CD4-positive, alpha-beta T cell treated with Interleukin-4 for 1 hour (primary cell): ENCODE results near the gene UFC1.
A peak's percentile ranks its signal among the peaks of the same experiment; 100 is the strongest.
"Not testable (repeated sequence)": the region's sequence is repeated elsewhere in the genome, so short reads cannot be mapped to it uniquely, and the experiment has no call there.

ENCODE experiments used
- DNase-seq, 2 donors: peaks; one replicate each; pipeline ENCODE4 v3.0.0-alpha.2; 2020 to 2022

UFC1 gene

DNA sequence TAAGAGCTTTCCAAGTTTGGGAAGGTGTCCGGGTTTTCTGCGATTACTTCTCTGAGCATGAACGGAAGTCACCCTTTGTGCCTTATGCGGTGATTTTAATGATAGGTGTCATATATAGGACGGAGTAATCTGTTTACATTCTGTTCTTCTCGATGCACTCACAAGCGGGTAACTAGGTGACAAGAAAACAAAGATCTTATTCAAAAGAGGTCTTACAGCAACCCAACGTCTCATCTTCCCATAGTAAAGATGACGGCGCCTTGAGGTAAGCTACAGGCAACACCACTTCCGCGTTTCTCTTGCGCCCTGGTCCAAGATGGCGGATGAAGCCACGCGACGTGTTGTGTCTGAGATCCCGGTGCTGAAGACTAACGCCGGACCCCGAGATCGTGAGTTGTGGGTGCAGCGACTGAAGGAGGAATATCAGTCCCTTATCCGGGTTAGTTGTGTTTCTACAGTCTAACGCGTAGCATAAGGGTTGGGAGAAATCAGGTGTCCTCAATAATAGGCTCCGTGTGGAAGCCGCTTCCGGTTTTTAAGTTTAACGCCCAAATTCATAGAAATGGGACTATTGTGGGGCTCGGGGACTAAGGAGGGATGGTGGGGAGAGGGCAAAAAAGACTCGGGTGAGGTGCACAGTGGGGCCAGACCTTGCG lies at the start of gene UFC1:
Gene UFC1, plus strand, starts transcription at position 297 of the 656 bp plus-strand sequence. Its CDS starts 20 bp downstream, at position 317.
- peak; percentile 90 to 93 for DNase-seq

DNA sequence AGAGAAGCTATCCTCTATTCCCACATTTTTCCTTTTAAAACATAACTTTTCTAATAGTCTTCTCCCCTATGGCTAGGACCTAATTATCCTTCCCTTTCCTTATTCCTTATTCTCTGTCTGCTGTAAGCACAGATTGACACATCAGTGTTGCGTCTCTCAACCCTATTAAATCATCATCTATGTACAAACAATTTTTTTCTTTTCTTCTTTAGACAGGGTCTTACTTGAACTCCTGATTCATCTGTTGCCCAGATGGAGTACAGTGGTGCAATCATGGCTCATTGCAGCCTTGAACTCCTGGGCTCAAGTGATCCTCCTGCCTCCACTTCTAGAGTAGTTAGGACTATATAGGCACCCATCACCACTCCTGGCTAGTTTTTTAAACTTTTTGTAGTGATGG lies 47.3 kb upstream of the UFC1 start:
- no peak for DNase-seq

GRCh38 chr1:161111117-161111516 lies 42.7 kb upstream of the UFC1 start:
- no peak for DNase-seq

DNA sequence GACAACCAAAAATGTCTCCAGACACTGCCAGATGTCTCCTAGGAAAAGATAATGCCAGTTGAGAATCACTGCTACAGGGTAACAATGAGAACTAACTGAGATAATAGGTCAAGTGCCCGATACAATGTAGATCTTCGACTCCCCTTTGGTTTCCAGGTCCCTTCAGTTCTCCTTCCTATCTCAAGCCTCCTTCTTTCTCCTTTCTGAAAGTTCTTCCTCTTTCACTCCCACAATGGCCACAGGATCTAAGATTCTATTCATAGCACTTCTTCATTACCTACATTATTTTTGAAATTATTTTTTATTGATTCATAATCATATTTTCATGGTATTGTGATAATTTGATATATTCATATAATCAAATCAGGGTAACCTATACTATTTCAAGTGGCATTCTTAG lies 42.3 kb upstream of the UFC1 start:
- no peak for DNase-seq

GRCh38 chr1:161113915-161114314 lies 39.9 kb upstream of the UFC1 start:
- DNase-seq = no peak

DNA sequence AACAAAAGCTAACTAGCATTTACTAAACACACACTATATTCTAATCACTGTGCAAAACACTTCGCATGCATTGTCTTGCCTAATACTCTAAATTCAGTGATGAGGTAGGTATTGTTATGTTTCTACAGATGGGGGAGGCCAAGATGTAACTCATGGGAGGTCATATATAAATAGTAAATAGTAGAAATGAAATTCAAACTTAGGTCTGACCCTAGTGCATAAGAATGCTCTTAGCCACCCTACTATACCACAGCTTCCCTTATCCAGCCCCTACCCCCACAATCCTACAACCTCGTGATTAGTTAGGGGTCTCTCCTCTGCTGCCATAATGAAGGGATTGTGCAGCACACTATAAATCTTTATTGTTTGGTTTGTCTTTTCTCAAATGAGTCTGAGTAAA lies 39.2 kb upstream of the UFC1 start:
- no peak for DNase-seq

DNA sequence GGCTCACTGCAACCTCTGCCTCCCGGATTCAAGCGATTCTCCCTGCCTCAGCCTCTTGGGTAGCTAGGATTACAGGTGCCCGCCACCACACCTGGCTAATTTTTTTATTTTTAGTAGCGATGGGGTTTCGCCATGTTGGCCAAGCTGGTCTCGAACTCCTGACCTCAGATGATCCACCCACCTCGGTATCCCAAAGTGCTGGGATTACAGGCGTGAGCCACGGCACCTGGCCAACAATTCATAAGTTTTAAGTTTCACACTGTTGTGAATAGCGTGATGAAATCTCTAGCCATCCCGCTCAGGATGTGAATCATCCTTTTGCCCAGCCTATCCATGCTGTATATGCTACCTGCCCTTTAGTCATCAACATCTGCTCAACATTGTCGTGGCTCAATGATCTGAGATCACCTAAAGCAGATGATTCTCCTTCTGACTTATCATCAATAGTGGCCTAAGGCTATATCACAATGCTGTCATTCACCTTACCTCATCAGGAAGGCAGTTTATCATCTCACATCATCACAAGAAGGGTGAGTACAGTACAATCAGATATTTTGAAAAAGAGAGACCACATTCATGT lies 38.6 kb upstream of the UFC1 start:
- DNase-seq = no peak

GRCh38 chr1:161115961-161116360 lies 37.8 kb upstream of the UFC1 start:
- not testable (repeated sequence) for DNase-seq

DNA sequence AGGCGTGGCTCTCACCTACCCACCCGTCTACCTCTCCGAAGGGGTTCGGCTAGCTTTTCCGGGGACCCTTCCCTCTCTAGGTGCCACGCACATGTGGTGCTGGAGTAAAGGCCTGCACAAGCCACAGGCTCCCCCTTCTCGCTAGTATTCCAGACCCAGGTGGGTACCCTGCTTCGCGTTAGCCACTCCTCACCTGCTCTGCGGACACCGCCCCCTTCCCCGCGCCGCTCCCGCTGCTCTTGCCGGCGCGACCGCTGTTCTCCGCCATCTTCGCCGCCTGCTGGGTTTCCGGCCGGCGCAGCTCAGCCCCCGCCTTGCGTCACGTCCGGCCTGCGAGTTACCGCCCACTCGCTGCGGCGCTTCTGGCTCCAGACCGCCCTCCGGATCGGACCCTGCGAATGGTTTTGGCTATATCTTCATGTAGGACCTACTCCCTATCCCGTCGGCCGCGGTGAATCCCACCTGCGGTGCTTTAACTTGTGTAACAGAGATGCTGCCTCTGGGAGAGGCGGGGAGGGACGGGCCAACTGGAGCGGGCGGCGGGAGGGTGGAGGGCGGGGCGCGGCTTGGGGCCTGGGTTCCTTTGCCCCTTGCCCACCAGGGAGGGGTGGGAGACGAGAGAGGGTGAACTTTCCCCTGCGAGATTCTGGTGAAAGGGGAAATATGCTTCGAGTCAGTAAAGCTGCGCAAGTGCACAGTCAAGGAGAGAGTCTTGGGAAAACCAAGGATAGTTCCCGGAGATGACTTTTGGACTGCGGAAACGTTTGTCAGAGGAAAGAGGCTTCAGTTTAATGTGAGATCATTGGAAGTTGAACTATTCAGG lies 35.8 kb upstream of the UFC1 start, which contains the start of the genes NIT1 and PFDN2:
Gene NIT1, plus strand, starts transcription at position 347 of the 823 bp plus-strand sequence. Its CDS starts 72 bp downstream, at position 419.
Gene PFDN2, minus strand, starts transcription at position 279 of the 823 bp plus-strand sequence. Its CDS starts 11 bp downstream, at position 268.
- DNase-seq = peak; percentile 84 to 85

DNA sequence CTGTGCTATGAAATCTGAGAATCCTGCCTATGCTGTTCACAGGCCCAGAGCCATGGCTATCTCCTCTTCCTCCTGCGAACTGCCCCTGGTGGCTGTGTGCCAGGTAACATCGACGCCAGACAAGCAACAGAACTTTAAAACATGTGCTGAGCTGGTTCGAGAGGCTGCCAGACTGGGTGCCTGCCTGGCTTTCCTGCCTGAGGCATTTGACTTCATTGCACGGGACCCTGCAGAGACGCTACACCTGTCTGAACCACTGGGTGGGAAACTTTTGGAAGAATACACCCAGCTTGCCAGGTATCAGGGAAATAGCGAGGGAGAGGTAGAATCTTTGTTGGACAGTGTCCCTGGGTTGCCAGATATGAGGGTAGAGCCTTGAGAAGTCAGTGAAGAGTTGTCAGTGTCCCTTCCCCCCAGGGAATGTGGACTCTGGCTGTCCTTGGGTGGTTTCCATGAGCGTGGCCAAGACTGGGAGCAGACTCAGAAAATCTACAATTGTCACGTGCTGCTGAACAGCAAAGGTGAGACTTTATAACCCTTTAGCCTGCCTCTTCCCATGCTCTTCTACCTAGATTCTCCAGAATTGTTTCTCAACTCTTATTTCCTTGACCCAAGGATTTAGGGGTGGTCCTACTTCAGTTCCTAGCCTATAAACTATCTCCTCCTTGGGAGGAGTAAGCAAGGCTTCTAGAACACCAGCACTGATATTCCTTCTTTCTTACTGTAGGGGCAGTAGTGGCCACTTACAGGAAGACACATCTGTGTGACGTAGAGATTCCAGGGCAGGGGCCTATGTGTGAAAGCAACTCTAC lies 34.5 kb upstream of the UFC1 start:
- DNase-seq = peak; percentile 75 to 83

DNA sequence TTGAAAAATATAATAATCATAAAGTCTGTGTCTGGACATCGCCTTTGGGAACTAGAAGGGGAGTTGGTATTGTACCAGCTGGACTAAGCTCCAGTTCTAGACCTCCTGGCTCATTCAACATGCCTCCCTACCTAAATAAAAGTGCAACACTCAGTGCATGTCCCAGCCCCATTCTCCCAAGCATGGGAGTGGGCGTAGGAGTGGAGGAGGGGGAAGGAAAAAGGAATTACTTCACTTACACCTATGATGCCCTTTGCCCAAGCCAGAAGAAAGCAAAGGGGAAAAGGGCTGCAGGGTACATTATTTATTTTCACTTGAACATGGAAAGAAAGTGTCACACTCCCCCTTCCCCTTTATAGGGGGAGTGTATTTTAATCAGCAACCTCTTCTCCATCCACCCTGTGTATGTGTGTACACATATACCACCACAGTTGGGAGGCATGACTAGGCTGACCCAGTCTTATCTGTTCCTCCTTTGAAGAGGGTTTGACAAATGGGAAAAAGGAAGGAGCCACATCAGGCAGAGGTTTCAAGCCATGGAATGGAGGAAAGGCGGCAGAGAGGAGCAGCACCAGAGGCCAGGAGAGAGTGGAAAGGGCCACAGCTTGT lies 32.6 kb upstream of the UFC1 start:
- no peak for DNase-seq

DNA sequence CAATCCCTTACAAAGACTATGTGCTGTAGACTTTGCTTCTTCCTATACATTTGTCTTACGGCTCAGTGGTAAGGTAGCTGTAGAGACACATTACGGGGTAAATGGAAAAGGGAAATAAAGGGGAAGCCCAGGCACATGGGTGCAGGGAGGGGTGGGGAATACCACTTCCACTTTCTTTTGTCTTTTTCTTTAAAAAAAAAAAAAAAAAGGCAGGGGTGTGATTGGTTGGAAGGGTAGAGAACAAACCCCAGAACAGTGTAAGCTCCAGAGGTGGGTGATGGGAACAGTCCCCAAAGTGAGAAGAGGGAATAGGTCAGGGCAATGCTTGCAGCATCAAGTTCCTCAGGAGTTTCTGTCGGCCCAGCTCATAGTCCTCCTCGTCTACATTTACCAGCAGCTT lies 31.9 kb upstream of the UFC1 start:
- DNase-seq = peak in 1 of 2 donors; percentile 21

GRCh38 chr1:161122967-161123366 lies 30.8 kb upstream of the UFC1 start:
- no peak for DNase-seq

- DNase-seq = no peak
Observed at GRCh38 chr1:161127649-161128048, 26.1 kb upstream of the UFC1 start.

DNA sequence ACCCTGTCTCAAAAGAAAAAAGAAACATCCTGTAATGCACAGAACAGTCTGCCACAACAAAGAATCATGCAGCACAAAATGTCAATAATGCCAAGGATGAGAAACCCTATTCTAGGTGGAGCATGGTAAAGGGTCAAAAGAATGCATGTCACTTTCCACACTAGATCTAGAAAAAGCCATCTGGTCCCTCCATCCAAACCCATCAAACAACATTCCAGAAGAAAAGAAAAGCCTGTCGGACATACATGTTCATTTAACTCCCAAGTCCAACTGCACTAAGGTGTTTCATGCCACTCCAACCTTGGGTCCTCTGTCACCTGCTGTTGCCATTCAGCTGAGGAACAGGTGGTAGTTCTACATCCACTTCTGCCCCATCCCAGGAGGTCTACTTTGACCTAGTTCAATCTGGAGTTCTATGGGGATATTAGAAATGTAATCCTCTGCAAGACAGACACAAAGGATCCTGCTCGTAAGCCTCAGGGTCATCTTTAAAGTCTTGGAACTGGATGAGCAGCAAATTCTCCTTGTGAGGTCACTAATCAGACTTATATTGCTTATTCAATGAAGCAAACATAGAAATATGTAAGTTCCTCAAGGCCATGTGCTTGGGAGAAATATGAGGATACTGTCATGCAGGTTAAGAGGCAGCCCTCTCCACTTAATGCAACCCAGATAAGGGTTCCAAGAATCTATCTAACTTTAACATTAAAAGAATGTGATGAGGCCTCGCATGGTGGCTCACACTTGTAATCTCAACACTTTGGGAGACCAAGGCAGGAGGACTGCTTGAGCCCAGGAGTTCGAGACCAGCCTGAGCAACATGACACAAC lies 25.0 kb upstream of the UFC1 start:
- DNase-seq = no peak

GRCh38 chr1:161130266-161130665 lies 23.5 kb upstream of the UFC1 start:
- DNase-seq = no peak

DNA sequence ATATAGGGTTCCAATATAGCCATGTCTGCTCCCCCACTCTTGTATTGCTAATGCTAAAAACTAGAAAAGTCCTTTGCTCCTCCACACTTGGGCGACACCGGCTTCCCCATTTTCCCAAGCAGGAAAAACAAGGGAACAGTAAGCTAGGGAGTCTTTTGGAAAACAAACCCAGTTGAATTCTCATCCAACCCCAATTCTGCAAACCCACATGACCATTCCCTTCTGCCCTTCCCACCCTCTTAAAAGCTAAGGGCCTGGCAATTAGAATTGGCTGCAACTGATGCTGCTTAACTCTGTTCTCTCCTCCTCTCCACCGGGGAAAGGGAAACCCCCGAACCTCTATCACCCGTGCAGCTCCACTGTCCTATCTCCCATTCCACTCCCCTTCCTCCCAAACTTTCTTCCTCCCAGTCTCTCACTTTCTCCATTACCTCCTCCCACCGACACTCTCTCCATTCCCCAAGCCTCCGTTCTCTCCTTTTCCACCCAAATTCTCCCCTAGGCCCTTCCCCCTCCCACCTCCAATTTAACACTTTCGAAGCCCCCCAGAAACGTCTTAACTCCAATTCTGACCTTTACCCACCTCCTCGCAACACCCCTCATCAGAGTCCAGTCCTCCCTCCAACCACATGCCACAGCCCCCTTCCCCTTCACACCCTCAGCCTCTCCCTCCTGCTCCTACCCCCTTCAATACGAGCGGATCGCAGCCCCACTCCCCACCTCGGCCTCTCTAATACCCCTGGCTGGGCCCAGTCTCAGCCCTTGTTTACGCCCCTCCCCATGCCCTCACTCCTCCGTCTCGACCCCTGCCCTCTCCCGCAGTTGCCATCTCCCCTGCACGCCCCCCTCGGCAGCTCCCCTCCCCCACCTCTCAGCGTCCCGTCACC lies 22.0 kb upstream of the UFC1 start:
- peak in 1 of 2 donors; percentile 32 for DNase-seq

GRCh38 chr1:161132410-161133219 lies 21.2 kb upstream of the UFC1 start, which contains the start of gene DEDD:
Gene DEDD, minus strand, starts transcription at chr1:161132667. Its CDS starts 8,205 bp downstream, at chr1:161124462.
- peak; percentile 96 to 97 for DNase-seq

DNA sequence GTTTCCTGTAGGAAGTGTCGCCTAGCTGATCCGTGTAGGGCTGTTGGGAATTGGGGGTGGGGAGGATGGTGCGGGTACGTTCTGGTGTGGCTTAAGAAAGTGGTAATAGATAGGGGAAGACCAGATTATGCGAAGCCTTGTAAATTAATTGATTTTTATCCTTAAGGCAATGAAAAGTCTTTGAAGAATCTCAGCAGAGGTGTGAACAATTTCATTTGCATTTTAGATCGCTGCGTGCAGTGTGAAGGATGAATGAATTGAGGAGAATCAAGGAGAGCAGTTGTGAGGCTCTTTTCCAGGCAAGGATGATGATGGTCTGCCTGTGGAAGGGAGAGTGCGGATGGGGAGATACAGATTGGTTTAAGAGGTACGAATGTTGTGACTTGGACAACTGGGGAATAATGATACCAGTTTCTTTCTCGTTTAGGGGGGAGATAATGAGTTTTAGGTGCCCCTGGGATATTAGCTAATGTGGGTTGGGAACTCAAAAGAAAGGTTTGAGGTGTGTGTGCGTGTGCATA lies 20.5 kb upstream of the UFC1 start:
- no peak for DNase-seq
